ENCODE results near the gene ATF6. TPM values are rescaled to one million over a fixed set of nuclear protein-coding genes. Genes with fewer than 3 reads are reported as not detected.
A peak's percentile ranks its signal among the peaks of the same experiment; 100 is the strongest.
"Not testable (repeated sequence)": the region's sequence is repeated elsewhere in the genome, so short reads cannot be mapped to it uniquely, and the experiment has no call there.

The ATF6 gene
- total and polyA plus RNA-seq, 2 donors (not counting 3 experiments of a cell fraction or from before 2014, with no cell fraction given): 24.9 to 40.3 TPM

DNA sequence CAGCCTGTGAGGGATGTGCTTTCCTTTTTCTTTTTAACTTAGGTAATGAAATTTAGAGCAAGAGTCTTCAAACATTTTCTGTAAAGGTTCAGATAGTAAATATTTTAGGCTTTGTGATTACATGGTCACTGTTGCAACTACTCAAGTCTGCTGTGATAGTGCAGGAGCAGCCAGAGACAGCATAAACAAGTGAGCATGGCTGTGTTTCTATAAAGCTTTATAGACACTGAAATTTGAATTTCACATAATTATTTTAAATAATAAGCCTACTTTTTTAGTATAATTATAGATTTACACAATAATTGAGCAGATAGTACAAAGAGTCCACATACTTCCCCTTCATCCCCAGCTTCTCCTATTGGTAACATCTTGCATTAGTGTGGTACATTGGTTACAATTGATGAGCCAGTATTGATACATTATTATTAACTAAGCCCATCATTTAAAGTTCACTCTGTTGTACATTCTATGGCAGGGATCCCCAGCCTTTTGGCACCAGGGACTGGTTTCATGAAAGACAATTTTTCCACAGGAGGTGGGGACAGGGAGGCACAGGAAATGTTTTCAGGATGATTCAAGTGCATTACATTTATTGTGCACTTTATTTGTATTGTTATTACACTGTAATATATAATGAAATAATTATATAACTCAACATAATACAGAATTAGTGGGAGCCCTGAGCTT is 3.0 kb downstream of the ATF6 start:
- Histone ChIP-seq H3K9ac (replicated peaks; ENCODE audit: extremely low read depth, insufficient read depth, low read length) (no peak overlapping the region), H4K20me1 (replicated peaks; ENCODE audit: control insufficient read depth, extremely low read depth, insufficient read depth, low read length) (no peaks in the 10 kb centered on the region), H3K36me3 (ENCODE audit: control insufficient read depth in 2 of 2, extremely low read depth in 1 of 2, insufficient read depth in 2 of 2, low read length in 2 of 2) (no peaks in the 10 kb centered on the region), H3K27me3 (ENCODE audit: control insufficient read depth in 2 of 2, insufficient read depth in 2 of 2, low read length in 2 of 2) (no peaks in the 10 kb centered on the region), H3K9me1 (replicated peaks; ENCODE audit: control insufficient read depth, extremely low read depth, insufficient read depth, low read length) (no peaks in the 10 kb centered on the region), H3K4me3 (replicated peaks in 1 of 3; ENCODE audit: insufficient read depth in 1 of 3, low read depth in 1 of 3, low read length in 3 of 3) (no peak overlapping the region), H3K27ac (ENCODE audit: insufficient read depth, low read depth, low read length) (no peak overlapping the region), H3K9me3 (replicated peaks; ENCODE audit: control insufficient read depth, insufficient read depth, low read length) (no peaks in the 10 kb centered on the region), H3K4me1 (ENCODE audit: control insufficient read depth, extremely low read depth, insufficient read depth, low read length) (peaks cover 49% of the 10 kb centered on the region), H3K79me2 (ENCODE audit: control insufficient read depth, insufficient read depth, low read length) (peaks cover 77% of the 10 kb centered on the region), H3K4me2 (ENCODE audit: insufficient read depth, low read length) (peak overlapping the region; percentile 74), H2AFZ (ENCODE audit: low read depth, low read length) (no peak overlapping the region)
- FAIRE-seq (peak; percentile 47), DNase-seq (ENCODE audit: low read depth, low spot score) (peak; percentile 72)
- BruUV-seq (replicated peaks): no TSS peak
- intact Hi-C loops (cut with micrococcal nuclease) (loop anchor here (10.0 kb wide), 1 partner anchor 266 kb away; no protein-coding TSS in a partner anchor), dilution Hi-C loops (cut with MboI; ENCODE audit: extremely low pct_ligation_motif_present, low sequenced_read_pairs) (no loop called here)
- ChIA-PET POLR2A (no interaction called here), CTCF (interaction anchor here (1.1 to 1.9 kb wide), 3 partner anchors 18 to 268 kb away, joined by 4 to 6 read pairs (median 5); no protein-coding TSS in a partner anchor)
- TF ChIP-seq POLR2A (IDR thresholded peaks at IDR 0.05; ENCODE audit: low read depth, low read length) (no peak), JUN (IDR thresholded peaks at IDR 0.05; ENCODE audit: borderline replicate concordance, insufficient read depth, insufficient read length, low read depth) (peak; percentile 17), POLR2AphosphoS5 (IDR thresholded peaks at IDR 0.05; ENCODE audit: insufficient read depth, low read depth, low read length) (no peak), MYC (IDR thresholded peaks at IDR 0.05; ENCODE audit: low read depth, low read length) (no peak), GATA2 (IDR thresholded peaks at IDR 0.05; ENCODE audit: insufficient read depth, insufficient read length, low read depth, low read length) (no peak), FOS (IDR thresholded peaks at IDR 0.05; ENCODE audit: borderline replicate concordance, insufficient read depth, low read length) (no peak), EZH2 (IDR thresholded peaks at IDR 0.05; ENCODE audit: borderline replicate concordance, low read depth, low read length, severe bottlenecking) (no peak)
- TF ChIP-seq, protein P1, sequence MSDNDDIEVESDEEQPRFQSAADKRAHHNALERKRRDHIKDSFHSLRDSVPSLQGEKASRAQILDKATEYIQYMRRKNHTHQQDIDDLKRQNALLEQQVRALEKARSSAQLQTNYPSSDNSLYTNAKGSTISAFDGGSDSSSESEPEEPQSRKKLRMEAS (IDR thresholded peaks at IDR 0.05; ENCODE audit: insufficient read depth, insufficient read length): no peak

GRCh38 chr1:161769673-161770045 is 3.5 kb downstream of the ATF6 start:
- DNase-seq (ENCODE audit: low read depth, low spot score); H3K9me3 ChIP-seq (replicated peaks; ENCODE audit: control insufficient read depth, insufficient read depth, low read length); H3K4me3 ChIP-seq (replicated peaks in 1 of 3; ENCODE audit: insufficient read depth in 1 of 3, low read depth in 1 of 3, low read length in 3 of 3); H3K27me3 ChIP-seq (ENCODE audit: control insufficient read depth in 2 of 2, insufficient read depth in 2 of 2, low read length in 2 of 2); H3K36me3 ChIP-seq (ENCODE audit: control insufficient read depth in 2 of 2, extremely low read depth in 1 of 2, insufficient read depth in 2 of 2, low read length in 2 of 2); H3K27ac ChIP-seq (ENCODE audit: insufficient read depth, low read depth, low read length); FAIRE-seq; dilution Hi-C loops (cut with MboI; ENCODE audit: extremely low pct_ligation_motif_present, low sequenced_read_pairs); POLR2A ChIA-PET; H3K9me1 ChIP-seq (replicated peaks; ENCODE audit: control insufficient read depth, extremely low read depth, insufficient read depth, low read length); H3K9ac ChIP-seq (replicated peaks; ENCODE audit: extremely low read depth, insufficient read depth, low read length); H2AFZ ChIP-seq (ENCODE audit: low read depth, low read length); H4K20me1 ChIP-seq (replicated peaks; ENCODE audit: control insufficient read depth, extremely low read depth, insufficient read depth, low read length); BruUV-seq (replicated peaks): not testable (repeated sequence)
- Histone ChIP-seq H3K4me1 (ENCODE audit: control insufficient read depth, extremely low read depth, insufficient read depth, low read length) (peaks cover 49% of the 10 kb centered on the region), H3K79me2 (ENCODE audit: control insufficient read depth, insufficient read depth, low read length) (peaks cover 83% of the 10 kb centered on the region), H3K4me2 (ENCODE audit: insufficient read depth, low read length) (peak overlapping the region; percentile 74)
- intact Hi-C loops (cut with micrococcal nuclease): loop anchor here (10.0 kb wide), 1 partner anchor 265 kb away; no protein-coding TSS in a partner anchor
- CTCF ChIA-PET: interaction anchor here (1.1 to 1.9 kb wide), 3 partner anchors 17 to 267 kb away, joined by 4 to 6 read pairs (median 5); no protein-coding TSS in a partner anchor

Measured in endothelial cell of umbilical vein (primary cell).